Activated naive CD4-positive, alpha-beta T cell treated with anti-CD3 and anti-CD28 coated beads, Interleukin-2, amount 50 U/mL, for 16 hours (primary cell): ENCODE measurements around the gene TREX2.
A peak's percentile ranks its signal among the peaks of the same experiment; 100 is the strongest.

Experiments used
- DNase-seq: peaks from one replicate; pipeline ENCODE4 v3.0.0-alpha.2; 2020

TREX2 gene

GRCh38 chrX:153475751-153476281, 30.0 kb upstream of the TREX2 start:
- DNase-seq: no peak

GRCh38 chrX:153475271-153475670, 29.4 kb upstream of the TREX2 start:
- no peak for DNase-seq

GRCh38 chrX:153474718-153475117, 28.9 kb upstream of the TREX2 start:
- DNase-seq: peak; percentile 47

GRCh38 chrX:153474266-153474665, 28.4 kb upstream of the TREX2 start:
- DNase-seq: no peak

GRCh38 chrX:153473126-153473525, 27.3 kb upstream of the TREX2 start:
- DNase-seq: no peak

GRCh38 chrX:153471663-153472280, 25.9 kb upstream of the TREX2 start:
- DNase-seq: no peak

GRCh38 chrX:153470411-153471363, 24.8 kb upstream of the TREX2 start, which contains the start of gene HAUS7:
Gene HAUS7, minus strand, starts transcription at chrX:153470576. Its CDS starts 19 bp downstream, at chrX:153470557.
- peak; percentile 86 for DNase-seq

GRCh38 chrX:153469811-153470410, 24.1 kb upstream of the TREX2 start:
- DNase-seq: peak; percentile 45

GRCh38 chrX:153468008-153468580, 22.2 kb upstream of the TREX2 start:
- no peak for DNase-seq

GRCh38 chrX:153465691-153466380, 20.0 kb upstream of the TREX2 start:
- DNase-seq: no peak

- DNase-seq: no peak
Observed at GRCh38 chrX:153464116-153464515, 18.3 kb upstream of the TREX2 start.

- no peak for DNase-seq
Observed at GRCh38 chrX:153463556-153463955, 17.7 kb upstream of the TREX2 start.

GRCh38 chrX:153463031-153463430, 17.2 kb upstream of the TREX2 start:
- DNase-seq: no peak

- no peak for DNase-seq
Observed at GRCh38 chrX:153462291-153462690, 16.4 kb upstream of the TREX2 start.

- DNase-seq: peak; percentile 60
Observed at GRCh38 chrX:153460826-153461225, 15.0 kb upstream of the TREX2 start.

- no peak for DNase-seq
Observed at GRCh38 chrX:153459986-153460385, 14.1 kb upstream of the TREX2 start.

GRCh38 chrX:153458476-153458875, 12.6 kb upstream of the TREX2 start:
- no peak for DNase-seq

- no peak for DNase-seq
Observed at GRCh38 chrX:153457827-153458466, 12.1 kb upstream of the TREX2 start.

GRCh38 chrX:153457136-153457825, 11.4 kb upstream of the TREX2 start:
- DNase-seq: no peak

- DNase-seq: no peak
Observed at GRCh38 chrX:153456704-153457103, 10.8 kb upstream of the TREX2 start.

GRCh38 chrX:153456161-153456560, 10.3 kb upstream of the TREX2 start:
- no peak for DNase-seq
